GM21423 (cell line): Measurements from ENCODE around the gene ARSG.

Experiments
- ATAC-seq: cut with Tn5 transposase; IDR thresholded peaks from one replicate; pipeline ENCODE4 v1.9.1; 2021; ENCODE audit warnings: mild to moderate bottlenecking, moderate library complexity; ENCODE audit not compliant: unreplicated experiment

Gene ARSG

DNA sequence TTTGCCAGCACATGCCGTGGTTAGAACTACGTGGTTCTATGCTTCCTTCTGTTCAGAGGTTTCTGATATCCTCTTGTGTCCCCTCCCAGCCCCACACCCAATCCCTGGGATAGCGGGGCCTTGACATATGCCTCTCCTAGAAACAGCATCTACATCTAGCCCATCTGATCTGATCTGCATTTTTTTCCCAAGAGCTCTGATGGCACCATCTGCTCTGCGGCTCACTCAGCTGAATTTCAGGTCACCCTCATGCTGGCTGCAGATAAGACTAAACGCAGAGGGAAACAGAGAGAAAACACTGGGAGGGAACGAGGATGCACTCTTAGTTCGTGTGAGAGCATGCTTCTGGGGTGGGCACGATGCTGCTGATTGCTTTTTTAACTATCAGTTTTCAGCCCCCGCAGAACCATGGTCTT, 155.3 kb downstream of the ARSG start:
- ATAC-seq: no peak

DNA sequence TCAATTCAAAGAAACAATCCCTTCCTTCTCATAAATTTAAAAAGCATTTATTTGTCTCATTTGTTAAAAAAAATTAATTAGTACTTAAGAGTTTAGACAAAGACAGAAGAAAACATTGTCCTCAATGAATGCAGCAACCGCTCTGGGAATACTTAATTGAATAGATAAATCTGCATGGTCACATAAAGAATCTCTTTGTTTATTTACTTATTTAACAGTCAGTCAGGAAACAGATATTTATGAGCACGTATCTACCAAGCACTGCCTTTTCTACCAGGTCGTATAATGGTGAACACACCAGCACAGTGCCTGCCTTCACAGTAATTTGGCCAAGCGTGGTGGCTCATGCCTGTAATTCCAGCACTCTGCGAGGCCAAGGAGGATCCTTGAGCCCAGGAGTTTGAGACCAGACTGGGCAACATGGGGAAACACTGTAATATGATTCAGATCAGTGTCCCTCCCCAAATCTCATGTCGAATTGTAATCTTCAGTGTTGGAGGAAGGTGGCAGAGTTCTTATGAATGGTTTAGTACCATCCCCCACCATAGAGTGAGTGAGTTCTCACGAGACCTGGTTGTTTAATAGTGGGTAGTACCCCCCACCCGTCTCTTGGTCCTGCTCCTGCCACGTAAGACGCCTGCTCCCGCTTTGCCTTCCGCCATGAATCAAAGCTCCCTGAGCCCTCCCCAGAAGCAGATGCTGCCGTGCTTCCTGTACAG, 157.9 kb downstream of the ARSG start:
- ATAC-seq: no peak

DNA sequence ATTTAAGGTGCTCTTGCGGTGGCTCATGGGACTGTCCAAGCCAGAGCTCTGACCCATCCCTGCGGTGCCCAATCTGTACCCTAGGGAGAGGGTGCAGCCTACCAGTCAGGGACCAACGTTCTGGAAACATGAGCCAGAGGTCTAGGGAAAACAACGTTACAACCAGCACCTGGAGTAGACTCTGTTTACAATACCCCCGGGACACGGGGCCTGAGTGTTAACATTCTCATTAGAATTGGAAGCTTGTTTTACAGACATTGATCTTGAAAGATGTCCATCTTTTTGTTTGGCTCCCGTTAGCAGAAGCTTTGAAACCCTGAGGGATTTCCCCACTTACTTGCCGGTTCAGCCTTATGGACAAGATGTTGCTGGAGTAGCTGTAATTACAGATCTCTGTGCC, 159.1 kb downstream of the ARSG start:
- ATAC-seq: no peak

DNA sequence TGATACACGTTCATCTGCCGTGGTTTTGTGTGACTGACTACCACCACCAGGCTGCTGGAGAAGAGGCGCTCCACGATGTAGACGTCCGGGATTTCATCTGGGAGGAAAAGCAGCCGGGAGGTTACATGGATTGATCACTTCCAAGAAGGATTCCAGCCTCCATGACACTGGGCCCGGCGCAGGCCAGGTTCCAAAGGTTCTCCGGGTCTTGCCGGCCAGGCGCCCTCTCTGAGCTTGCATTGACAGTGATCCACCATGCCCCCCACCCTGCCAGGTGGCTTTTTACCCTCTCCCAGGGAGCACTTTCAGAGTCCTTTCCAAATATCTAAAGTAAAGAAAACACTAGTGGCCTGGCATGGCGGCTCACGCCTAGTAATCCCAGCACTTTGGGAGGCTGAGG, 159.5 kb downstream of the ARSG start:
- ATAC-seq: no peak

DNA sequence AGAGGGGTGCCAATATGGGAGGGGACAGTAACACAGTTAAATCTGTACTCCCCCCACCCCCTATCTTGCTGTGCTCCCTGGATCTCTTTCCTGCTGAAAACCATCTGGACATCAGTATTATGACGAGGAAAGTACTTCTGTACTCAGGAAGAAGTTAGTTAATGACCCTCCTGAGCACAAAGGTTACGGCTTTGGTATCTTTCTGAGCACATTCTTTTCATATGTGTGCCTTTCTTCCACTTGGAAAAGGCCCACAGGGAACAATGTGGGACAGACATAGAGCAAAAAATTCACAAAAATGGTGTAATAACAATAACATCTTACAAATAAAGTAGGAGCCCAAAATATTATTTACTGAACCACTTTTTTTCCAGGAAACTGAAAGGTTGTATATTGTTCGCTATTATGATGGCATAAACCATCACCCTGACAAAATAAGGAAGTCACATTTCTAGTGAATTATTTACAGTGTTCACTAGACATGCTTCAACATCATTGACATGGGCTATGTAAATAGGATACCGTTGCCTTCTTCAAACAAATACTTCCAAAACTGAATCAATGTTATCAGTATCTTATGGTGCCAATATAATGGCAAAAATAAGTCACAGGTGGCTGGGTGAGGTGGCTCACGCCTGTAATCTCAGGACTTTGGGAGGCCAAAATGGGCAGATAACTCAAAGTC, 160.5 kb downstream of the ARSG start:
- no peak for ATAC-seq

DNA sequence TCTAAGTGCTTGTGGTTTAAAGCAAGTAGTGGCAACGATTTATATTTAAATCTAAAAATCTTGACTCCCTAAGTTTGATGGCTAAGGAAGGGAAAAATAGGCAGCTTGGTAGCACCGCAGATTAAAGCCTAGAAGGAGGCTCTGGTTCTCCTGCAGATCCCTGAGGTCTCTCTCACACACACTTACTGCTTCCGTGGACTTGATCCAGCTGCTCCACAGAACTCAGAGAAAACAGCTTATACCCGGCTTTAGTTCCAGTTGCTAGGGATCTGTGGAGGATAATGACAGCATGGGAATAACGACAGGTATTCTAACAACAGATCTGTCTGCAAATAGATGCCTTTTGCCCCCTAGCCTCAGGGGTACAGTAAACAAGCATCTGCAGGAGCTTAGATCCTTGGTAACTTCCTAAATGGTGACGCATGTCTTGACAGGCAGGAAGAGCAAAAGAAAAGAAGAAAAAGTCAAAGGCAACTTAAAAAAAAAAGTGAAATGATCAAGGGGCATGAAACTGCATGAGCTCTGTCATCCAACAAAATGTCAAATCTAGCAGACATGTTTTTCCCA, 161.5 kb downstream of the ARSG start:
- no peak for ATAC-seq

DNA sequence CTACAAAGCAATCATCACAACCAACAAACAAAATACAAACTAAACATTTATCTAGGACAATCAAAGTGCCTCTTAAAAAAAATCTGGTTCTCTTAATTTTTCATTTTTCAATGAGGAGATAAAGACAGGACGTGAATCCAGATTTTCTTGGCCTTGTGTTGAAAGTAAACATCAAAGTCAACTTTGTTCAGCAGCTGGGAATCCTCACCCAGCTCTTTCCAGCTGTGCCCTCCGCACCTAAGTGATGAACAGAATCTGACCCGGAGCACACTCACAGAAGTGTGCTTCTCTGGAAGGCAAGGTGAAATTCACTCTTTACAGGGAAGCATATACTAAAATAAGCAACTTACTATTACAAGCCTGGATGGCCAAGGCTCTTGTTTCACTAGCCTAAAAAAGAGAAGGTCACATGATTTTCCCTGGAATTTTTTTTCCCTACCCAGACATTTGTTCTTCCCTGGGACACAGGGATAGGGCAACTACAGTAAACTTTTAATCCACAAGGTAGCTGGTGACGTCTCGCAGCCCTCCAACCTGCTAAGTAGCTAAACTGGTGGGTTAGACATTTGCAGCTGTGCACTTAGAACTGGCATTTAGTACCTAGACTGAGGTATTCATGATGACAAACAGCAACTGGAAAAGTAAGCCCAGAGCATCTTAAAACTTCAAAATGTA, 162.8 kb downstream of the ARSG start:
- ATAC-seq: no peak

DNA sequence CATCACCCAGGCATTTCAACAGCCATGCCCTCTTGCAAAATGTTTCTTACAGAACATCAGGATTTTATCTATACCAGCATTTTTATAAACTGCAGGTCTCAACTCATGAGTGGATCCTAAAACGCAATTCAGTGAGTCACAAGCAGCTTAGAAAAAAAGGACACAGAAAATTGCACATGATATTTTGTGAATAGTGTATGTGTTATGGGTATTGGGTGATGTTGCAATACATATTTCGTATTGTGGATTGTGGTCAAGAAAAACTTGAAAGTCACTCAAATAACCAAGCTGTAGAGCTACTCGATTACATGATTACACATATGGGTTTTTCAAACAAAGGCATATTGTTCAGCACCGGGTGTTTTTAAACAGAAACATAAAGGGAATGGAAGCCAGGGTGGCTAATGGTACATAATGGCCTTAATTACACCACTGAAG, 164.6 kb downstream of the ARSG start:
- ATAC-seq: no peak

DNA sequence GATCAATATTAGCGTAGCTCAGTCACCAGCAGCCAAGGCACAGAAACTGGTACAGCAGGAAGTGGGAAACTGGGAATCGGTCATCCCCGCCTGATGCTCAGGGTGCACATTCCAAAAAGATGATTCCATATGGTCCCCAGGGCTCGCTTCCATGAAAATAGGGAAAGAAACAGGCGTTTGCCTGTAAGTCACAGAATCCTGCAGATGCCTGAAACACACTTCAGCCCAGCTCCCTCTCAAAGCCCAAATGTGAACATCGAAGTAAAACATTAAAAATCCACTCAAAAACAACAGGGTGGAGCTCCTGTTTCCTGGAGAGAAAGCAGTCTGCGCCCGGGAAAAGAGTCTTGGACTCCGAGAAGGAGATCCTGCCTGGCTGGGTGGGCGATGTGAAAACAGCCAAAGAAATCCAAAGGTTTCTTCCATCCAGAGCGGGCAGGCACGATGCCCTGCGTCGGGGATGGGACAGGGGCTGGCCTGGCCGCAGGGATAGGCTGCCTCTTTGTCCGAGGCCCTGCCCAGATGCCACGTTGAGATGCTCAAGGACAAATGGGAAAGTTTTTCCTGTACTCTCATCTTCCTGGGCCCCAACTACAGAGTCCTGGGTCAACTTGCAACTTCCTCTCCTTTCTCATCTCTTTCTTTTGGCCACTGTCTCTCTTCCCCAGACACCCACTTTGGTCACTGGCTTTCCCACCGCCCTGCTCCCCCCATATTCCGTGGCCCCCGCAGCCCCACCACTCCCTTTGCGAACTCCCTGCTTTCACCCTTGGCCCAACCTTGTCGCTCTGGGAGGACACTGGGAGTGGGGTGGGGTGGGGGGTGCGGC, 165.3 kb downstream of the ARSG start:
- ATAC-seq: no peak

DNA sequence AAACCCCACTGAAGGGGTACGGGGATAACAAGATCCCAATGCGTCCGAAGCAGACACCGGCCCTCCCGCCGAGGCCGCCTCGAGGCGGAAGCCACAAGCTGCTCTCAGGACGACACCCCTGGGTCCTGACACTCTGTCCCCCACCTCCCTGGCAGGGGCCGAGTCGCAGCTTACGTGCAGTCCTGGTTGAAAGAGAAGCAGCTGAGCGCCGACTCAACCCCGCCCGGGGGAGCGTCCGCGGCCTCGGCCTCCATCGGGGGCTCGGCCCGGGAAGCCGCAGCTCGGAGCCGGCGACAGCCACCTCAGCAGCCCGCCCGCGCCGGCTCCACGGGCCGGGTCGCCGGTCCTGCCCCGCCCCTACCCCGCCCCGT, 165.9 kb downstream of the ARSG start, which contains the start of gene WIPI1:
TSS of gene WIPI1 (minus strand) at position 329 of the 371 bp plus-strand sequence. CDS start at position 254, 75 bp downstream.
- ATAC-seq: peak; percentile 25

DNA sequence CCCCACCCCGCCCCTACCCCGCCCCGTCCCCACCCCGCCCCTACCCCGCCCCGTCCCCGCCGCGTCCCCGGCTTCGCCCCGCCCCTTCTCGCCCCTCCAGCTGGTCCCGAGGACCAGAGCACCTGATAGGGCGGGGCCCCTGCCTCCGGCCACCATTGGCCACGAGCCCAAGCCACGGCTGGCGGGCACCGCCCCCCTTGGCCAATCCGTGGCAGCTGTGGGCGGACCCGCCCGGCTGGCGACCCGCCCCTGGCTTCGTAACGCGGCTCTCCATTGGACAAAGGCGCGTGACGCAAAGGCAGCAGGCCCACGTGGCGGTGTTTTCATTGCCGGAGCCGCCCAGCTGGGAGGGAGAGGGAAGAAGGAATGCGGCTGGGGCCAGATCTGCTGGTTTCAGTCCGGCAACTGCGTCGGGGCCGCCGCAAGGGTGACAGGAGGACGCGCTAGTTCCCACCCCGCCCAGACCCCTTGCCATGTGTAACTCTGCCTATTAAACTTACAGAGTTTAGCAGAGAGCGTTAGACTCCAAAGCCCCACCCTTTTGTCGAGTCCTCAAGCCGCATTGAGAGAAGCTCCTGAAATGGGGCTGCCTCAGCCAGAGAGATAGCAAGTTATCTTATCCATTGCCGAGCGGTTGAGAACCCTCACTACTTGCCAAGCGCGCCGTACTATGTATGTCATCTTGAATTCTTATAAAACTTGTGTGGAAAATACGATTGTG, 166.4 kb downstream of the ARSG start:
- ATAC-seq: peak; percentile 67

DNA sequence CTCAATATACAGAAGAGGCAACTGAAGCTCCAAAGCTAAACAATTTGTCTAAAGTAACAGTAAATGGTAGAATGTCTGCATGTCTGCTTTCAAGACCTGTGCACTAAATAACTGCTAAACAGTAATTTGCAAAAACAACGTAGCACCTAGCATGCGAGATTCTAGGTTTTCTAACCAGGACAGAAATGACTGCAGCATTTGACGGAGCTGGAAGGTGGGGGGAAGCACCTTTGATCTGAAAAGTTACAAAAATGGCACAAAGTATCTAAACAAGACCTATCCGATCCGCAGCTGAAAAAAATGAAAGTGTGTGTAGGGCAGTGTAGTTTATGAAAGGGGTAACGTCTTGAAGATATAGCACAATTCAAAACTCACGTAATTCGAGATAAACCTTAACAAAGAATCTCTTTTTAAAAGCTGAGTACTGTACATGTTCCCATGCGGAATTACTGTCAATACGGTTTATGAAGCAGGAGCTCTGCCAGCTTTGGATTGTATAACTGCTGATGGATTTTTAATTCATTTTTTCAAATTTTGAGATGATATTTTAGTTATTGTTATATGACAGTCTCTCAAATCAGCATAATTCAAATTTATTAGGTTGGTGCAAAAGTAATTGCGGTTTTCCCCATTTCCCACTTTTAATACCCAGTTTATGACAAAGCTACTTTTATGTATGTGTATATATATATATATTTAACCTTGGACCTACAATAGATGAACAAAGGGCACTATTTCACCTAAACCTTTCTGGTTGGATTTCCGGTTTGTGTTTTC, 167.2 kb downstream of the ARSG start:
- ATAC-seq: no peak

DNA sequence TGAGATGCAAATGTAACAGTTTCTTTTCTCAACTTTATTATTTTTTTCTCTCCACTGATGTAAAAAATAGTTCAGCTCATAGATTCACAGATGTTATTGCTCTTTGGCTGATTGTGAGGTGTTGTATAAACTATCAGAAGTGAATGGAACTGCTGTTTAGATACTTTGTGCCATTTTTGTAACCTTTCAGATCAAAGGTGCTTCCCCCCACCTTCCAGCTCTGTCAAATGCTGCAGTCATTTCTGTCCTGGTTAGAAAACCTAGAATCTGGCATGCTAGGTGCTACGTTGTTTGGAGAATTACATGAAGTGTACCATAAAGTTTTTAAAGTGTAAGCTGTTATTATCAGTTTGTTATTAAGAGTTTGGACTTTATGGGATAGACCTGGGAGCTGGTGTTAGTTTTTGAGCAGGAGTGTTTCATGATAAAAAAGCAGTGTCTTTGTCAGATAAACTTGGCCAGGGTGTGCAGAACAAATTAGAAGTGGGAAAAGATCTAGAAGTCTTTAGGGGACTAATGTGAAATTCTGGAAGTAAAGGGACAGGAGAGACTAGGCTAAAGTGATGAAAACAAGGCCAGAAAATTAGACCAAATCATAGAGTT, 167.8 kb downstream of the ARSG start:
- ATAC-seq: peak; percentile 17

DNA sequence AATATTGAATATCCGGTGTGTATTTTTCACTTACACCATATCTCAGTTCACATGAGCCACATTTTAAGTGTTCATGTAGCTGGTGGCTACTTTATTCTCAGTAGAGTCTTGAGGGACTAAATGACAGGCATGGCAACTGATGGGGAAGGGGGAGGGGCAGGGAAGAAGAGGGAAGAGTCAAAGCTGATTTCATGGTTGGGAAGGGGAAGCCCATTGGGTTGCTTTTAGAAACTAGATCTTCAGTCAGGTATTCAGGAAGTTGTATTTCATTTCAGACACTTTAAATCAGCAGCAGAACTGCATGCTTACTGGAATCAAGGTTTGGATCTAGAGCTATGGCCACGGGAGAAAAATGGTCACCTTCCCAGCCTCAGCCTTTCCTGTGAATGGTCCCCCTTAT, 168.9 kb downstream of the ARSG start:
- ATAC-seq: no peak

DNA sequence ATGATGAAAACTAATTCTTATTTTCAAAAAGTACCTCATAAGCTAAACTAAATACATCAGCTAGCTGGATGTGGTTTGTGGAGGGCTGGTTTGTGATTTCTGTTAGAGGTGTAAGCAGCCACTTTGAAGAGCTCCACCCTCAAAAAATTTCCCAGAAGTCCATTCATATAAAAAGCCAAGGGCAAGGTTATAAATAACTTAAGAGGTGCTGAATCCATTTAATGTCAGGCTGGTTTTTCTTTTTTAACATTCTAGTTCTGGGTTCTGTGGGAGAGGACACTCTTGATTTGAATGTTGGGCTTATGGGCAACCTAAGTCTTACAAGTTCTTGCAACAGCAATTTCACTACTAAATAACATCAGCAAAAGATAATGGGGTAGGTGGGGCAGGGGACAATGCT, 169.4 kb downstream of the ARSG start:
- ATAC-seq: no peak

DNA sequence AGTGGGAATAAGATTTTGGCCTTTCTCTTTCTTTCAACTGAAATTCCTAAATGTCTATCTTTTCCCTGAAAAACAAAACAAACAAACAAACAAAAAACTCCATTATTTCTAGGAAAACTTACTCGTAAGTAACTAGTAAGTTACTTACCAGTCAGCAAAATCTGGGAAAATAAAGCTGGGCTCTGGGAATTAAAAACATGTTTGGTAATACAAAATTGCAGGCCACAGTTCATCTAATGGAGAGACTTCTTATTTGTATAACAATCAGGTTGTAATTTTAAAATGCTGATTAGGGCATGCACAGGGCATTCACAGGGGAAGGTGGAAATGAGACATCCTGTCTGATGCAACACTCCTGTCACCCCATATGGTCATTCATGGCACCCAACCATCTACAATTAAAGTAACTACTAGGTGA, 169.8 kb downstream of the ARSG start:
- ATAC-seq: no peak

DNA sequence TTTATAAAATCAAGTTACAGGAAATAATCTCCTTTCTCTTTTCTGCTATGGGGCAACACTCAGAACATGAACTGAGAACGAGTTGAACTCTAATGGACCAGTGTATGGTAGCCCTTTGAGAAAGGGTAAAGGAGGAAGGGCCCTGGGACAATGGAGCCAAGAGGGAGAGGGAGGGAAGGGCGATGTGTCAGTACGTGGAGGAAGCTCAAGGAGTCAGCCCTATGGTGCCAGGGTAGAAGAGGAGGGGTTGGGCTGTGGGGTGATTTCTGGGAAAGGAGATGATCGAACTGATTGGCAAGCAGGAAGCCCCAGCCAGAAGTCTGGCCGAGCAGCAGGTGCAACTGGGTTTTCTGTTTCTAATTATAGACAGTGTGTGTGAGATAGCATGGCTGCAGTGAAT, 170.3 kb downstream of the ARSG start:
- no peak for ATAC-seq

DNA sequence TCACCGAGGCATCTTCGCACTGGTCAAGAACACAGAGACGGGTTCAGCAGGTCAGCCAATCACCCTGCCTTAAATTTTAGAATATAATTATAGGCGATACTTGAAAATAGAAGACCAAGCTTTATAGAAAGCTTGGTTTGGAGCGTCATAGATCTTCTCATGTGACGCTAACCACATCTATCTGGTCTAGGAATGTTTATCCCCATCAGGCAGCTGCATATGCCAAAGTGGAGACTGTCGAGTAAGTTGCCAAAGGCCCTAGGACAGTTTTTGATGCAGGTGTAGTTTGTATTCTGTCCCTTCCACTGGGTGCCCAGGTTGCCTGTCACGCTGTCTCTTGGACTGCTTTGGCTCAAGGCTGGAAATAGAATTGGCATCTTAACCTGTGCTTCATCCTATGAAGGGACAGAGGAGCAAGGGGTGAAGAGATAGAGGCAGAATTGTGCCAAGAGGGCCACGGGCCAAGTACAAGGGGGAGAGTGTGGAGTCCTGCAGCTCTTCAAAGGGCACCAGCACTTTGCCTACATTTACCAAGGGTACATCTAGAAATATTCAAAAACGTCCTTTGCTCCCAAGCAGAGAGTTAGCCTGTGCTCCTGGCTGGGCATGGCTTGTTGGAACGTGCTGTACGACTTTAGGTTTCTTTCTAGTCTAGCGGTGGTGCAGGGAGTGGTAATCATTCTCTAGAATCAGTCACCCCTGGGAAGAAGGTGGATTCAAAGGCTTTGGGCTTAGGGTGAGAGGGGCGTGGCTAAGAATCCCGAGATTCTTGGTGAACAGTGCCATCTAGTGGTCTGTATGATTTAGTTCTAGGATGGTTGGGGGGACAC, 171.3 kb downstream of the ARSG start:
- peak; percentile 38 for ATAC-seq
